ENCODE measurements around the gene BICD1. TPM values are rescaled to one million over a fixed set of nuclear protein-coding genes. Genes with fewer than 3 reads are reported as not detected.
A peak's percentile ranks its signal among the peaks of the same experiment; 100 is the strongest.
"Not testable (repeated sequence)": the region's sequence is repeated elsewhere in the genome, so short reads cannot be mapped to it uniquely, and the experiment has no call there.

Gene BICD1
- total and polyA plus RNA-seq, 4 experiments from 2014 or later, result 3.7 to 20.3 (median 12.4) TPM

- DNase-seq, result no peak
- Mint-ChIP-seq H3K27ac (no peak overlapping the region), H3K36me3 (peaks cover 5 to 19% of the 10 kb centered on the region in 2 donors), H3K4me1 (peaks cover 0 to 1% (median 0%) of the 10 kb centered on the region in 4 donors), H3K27me3 (no peaks in the 10 kb centered on the region), H3K4me3 (no peak overlapping the region), H3K9me3 (no peaks in the 10 kb centered on the region)
- H3K4me1 ChIP-seq (ENCODE audit: insufficient read depth, low read length), result no peaks in the 10 kb centered on the region
- intact Hi-C loops (cut with micrococcal nuclease), result no loop called here
- no peaks in the 10 kb centered on the region for H3K27me3 ChIP-seq (ENCODE audit: insufficient read depth, low read length)
- H3K36me3 ChIP-seq (ENCODE audit: insufficient read depth, low read length), result no peaks in the 10 kb centered on the region
- no peak overlapping the region for H3K4me3 ChIP-seq (ENCODE audit: low read length in 2 of 2)
- ChIA-PET CTCF (ENCODE audit: partially characterized antibody) (no interaction called here), POLR2A (ENCODE audit: partially characterized antibody) (no interaction called here)
- no peaks in the 10 kb centered on the region for H3K9me3 ChIP-seq (ENCODE audit: control insufficient read depth in 1 of 2, low read length in 2 of 2)
- H3K27ac ChIP-seq (ENCODE audit: low read depth, low read length), result no peak overlapping the region
Measured at GRCh38 chr12:32183650-32184049, 77.0 kb downstream of the BICD1 start.

GRCh38 chr12:32187127-32187526 lies 80.5 kb downstream of the BICD1 start:
- H3K9me3 Mint-ChIP-seq, result not testable (repeated sequence)

GRCh38 chr12:32191445-32191844 lies 84.8 kb downstream of the BICD1 start:
- intact Hi-C loops (cut with micrococcal nuclease), result no loop called here
- ChIA-PET CTCF (ENCODE audit: partially characterized antibody) (no interaction called here), POLR2A (ENCODE audit: partially characterized antibody) (no interaction called here)
- no peak overlapping the region for H3K27ac Mint-ChIP-seq
- peaks cover 14 to 22% of the 10 kb centered on the region in 2 donors for H3K36me3 Mint-ChIP-seq
- DNase-seq, result no peak
- H3K36me3 ChIP-seq (ENCODE audit: insufficient read depth, low read length), result no peaks in the 10 kb centered on the region
- no peaks in the 10 kb centered on the region for H3K27me3 Mint-ChIP-seq
- H3K4me1 Mint-ChIP-seq, result no peaks in the 10 kb centered on the region
- no peaks in the 10 kb centered on the region for H3K4me1 ChIP-seq (ENCODE audit: insufficient read depth, low read length)
- no peak overlapping the region for H3K4me3 Mint-ChIP-seq
- H3K4me3 ChIP-seq (ENCODE audit: low read length in 2 of 2), result no peak overlapping the region
- H3K27ac ChIP-seq (ENCODE audit: low read depth, low read length), result no peak overlapping the region
- peaks cover 0 to 4% of the 10 kb centered on the region in 2 donors for H3K9me3 ChIP-seq (ENCODE audit: control insufficient read depth in 1 of 2, low read length in 2 of 2)
- H3K9me3 Mint-ChIP-seq, result peaks cover 4 to 42% (median 23%) of the 10 kb centered on the region in 8 donors
- H3K27me3 ChIP-seq (ENCODE audit: insufficient read depth, low read length), result no peaks in the 10 kb centered on the region

More at GRCh38 chr12:32187127-32187526, 80.5 kb downstream of the BICD1 start:
- H3K4me3 ChIP-seq (ENCODE audit: low read length in 2 of 2); H3K4me1 Mint-ChIP-seq; H3K36me3 ChIP-seq (ENCODE audit: insufficient read depth, low read length); CTCF ChIA-PET (ENCODE audit: partially characterized antibody); intact Hi-C loops (cut with micrococcal nuclease); H3K9me3 ChIP-seq (ENCODE audit: control insufficient read depth in 1 of 2, low read length in 2 of 2); H3K4me3 Mint-ChIP-seq; H3K27ac ChIP-seq (ENCODE audit: low read depth, low read length); POLR2A ChIA-PET (ENCODE audit: partially characterized antibody); H3K27me3 ChIP-seq (ENCODE audit: insufficient read depth, low read length); DNase-seq; H3K4me1 ChIP-seq (ENCODE audit: insufficient read depth, low read length); H3K27me3 Mint-ChIP-seq: not testable (repeated sequence)
- H3K27ac Mint-ChIP-seq, result peak overlapping the region in 1 of 7 donors; percentile 65
- peaks cover 5 to 26% of the 10 kb centered on the region in 2 donors for H3K36me3 Mint-ChIP-seq

GRCh38 chr12:32196250-32197198 lies 89.9 kb downstream of the BICD1 start:
- H3K4me3 ChIP-seq (ENCODE audit: low read length in 2 of 2), result no peak overlapping the region
- no peak overlapping the region for H3K27ac ChIP-seq (ENCODE audit: low read depth, low read length)
- H3K9me3 Mint-ChIP-seq, result peaks cover 4 to 38% (median 23%) of the 10 kb centered on the region in 8 donors
- H3K27ac Mint-ChIP-seq, result no peak overlapping the region
- H3K36me3 ChIP-seq (ENCODE audit: insufficient read depth, low read length), result no peaks in the 10 kb centered on the region
- no peak for DNase-seq
- H3K36me3 Mint-ChIP-seq, result peaks cover 12% of the 10 kb centered on the region in 2 donors
- no peak overlapping the region for H3K4me3 Mint-ChIP-seq
- H3K9me3 ChIP-seq (ENCODE audit: control insufficient read depth in 1 of 2, low read length in 2 of 2), result peaks cover 0 to 4% of the 10 kb centered on the region in 2 donors
- H3K27me3 Mint-ChIP-seq, result no peaks in the 10 kb centered on the region
- H3K4me1 Mint-ChIP-seq, result peaks cover 0 to 2% (median 0%) of the 10 kb centered on the region in 4 donors
- ChIA-PET CTCF (ENCODE audit: partially characterized antibody) (no interaction called here), POLR2A (ENCODE audit: partially characterized antibody) (no interaction called here)
- H3K4me1 ChIP-seq (ENCODE audit: insufficient read depth, low read length), result no peaks in the 10 kb centered on the region
- intact Hi-C loops (cut with micrococcal nuclease), result no loop called here
- no peaks in the 10 kb centered on the region for H3K27me3 ChIP-seq (ENCODE audit: insufficient read depth, low read length)

- H3K36me3 ChIP-seq (ENCODE audit: insufficient read depth, low read length), result no peaks in the 10 kb centered on the region
- intact Hi-C loops (cut with micrococcal nuclease), result no loop called here
- Mint-ChIP-seq H3K9me3 (peaks cover 2 to 33% (median 23%) of the 10 kb centered on the region in 8 donors), H3K27me3 (no peaks in the 10 kb centered on the region), H3K36me3 (peaks cover 11 to 16% of the 10 kb centered on the region in 2 donors), H3K4me3 (no peak overlapping the region), H3K27ac (no peak overlapping the region), H3K4me1 (peaks cover 0 to 2% (median 0%) of the 10 kb centered on the region in 4 donors)
- H3K4me1 ChIP-seq (ENCODE audit: insufficient read depth, low read length), result no peaks in the 10 kb centered on the region
- no peaks in the 10 kb centered on the region for H3K27me3 ChIP-seq (ENCODE audit: insufficient read depth, low read length)
- ChIA-PET POLR2A (ENCODE audit: partially characterized antibody) (no interaction called here), CTCF (ENCODE audit: partially characterized antibody) (no interaction called here)
- no peak for DNase-seq
- peaks cover 0 to 4% of the 10 kb centered on the region in 2 donors for H3K9me3 ChIP-seq (ENCODE audit: control insufficient read depth in 1 of 2, low read length in 2 of 2)
- H3K4me3 ChIP-seq (ENCODE audit: low read length in 2 of 2), result no peak overlapping the region
- H3K27ac ChIP-seq (ENCODE audit: low read depth, low read length), result no peak overlapping the region
Measured at GRCh38 chr12:32197421-32197820, 90.8 kb downstream of the BICD1 start.

GRCh38 chr12:32198555-32198954 lies 91.9 kb downstream of the BICD1 start:
- Histone ChIP-seq H3K4me1 (ENCODE audit: insufficient read depth, low read length) (no peaks in the 10 kb centered on the region), H3K36me3 (ENCODE audit: insufficient read depth, low read length) (no peaks in the 10 kb centered on the region), H3K9me3 (ENCODE audit: control insufficient read depth in 1 of 2, low read length in 2 of 2) (peaks cover 0 to 4% of the 10 kb centered on the region in 2 donors), H3K4me3 (ENCODE audit: low read length in 2 of 2) (no peak overlapping the region), H3K27ac (ENCODE audit: low read depth, low read length) (no peak overlapping the region), H3K27me3 (ENCODE audit: insufficient read depth, low read length) (no peaks in the 10 kb centered on the region)
- H3K9me3 Mint-ChIP-seq, result peaks cover 2 to 26% (median 19%) of the 10 kb centered on the region in 8 donors
- POLR2A ChIA-PET (ENCODE audit: partially characterized antibody), result no interaction called here
- no peaks in the 10 kb centered on the region for H3K27me3 Mint-ChIP-seq
- H3K27ac Mint-ChIP-seq, result peak overlapping the region in 1 of 7 donors; percentile 2
- intact Hi-C loops (cut with micrococcal nuclease), result no loop called here
- peaks cover 0 to 2% (median 0%) of the 10 kb centered on the region in 4 donors for H3K4me1 Mint-ChIP-seq
- CTCF ChIA-PET (ENCODE audit: partially characterized antibody), result no interaction called here
- no peak for DNase-seq
- peaks cover 8 to 22% of the 10 kb centered on the region in 2 donors for H3K36me3 Mint-ChIP-seq
- no peak overlapping the region for H3K4me3 Mint-ChIP-seq

GRCh38 chr12:32201096-32201495 lies 94.4 kb downstream of the BICD1 start:
- Histone ChIP-seq H3K27ac (ENCODE audit: low read depth, low read length) (no peak overlapping the region), H3K9me3 (ENCODE audit: control insufficient read depth in 1 of 2, low read length in 2 of 2) (peaks cover 0 to 1% of the 10 kb centered on the region in 2 donors), H3K36me3 (ENCODE audit: insufficient read depth, low read length) (no peaks in the 10 kb centered on the region), H3K27me3 (ENCODE audit: insufficient read depth, low read length) (no peaks in the 10 kb centered on the region), H3K4me1 (ENCODE audit: insufficient read depth, low read length) (no peaks in the 10 kb centered on the region), H3K4me3 (ENCODE audit: low read length in 2 of 2) (no peak overlapping the region)
- POLR2A ChIA-PET (ENCODE audit: partially characterized antibody), result no interaction called here
- Mint-ChIP-seq H3K27me3 (no peaks in the 10 kb centered on the region), H3K4me1 (peaks cover 0 to 2% (median under 1%) of the 10 kb centered on the region in 4 donors), H3K27ac (no peak overlapping the region), H3K4me3 (no peak overlapping the region), H3K36me3 (peaks cover 0 to 17% of the 10 kb centered on the region in 2 donors), H3K9me3 (peaks cover 0 to 6% (median 4%) of the 10 kb centered on the region in 8 donors)
- CTCF ChIA-PET (ENCODE audit: partially characterized antibody), result no interaction called here
- no peak for DNase-seq
- intact Hi-C loops (cut with micrococcal nuclease), result no loop called here
